GM19043 (cell line): Measurements from ENCODE around the gene CPNE5.

ENCODE experiments used
- ATAC-seq: cut with Tn5 transposase; IDR thresholded peaks from one replicate; pipeline ENCODE4 v1.9.1; 2021; ENCODE audit warnings: low read depth; ENCODE audit not compliant: unreplicated experiment

Gene CPNE5

DNA sequence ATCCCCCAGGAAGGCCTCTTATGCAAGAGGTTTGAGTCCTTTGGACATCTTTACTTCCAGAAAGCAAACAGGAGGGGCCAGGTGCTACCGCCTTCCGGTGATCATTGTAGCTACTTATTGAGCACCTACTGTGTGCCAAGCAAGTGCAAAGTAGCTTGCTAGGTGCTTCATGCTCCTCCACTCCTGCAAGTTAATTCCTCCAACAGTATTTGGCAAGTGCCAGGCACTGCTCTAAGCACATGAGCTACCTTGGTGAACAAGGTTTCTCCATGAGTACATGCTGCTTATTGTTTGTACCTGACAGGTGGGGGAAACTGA is 2.3 kb downstream of the CPNE5 start:
- ATAC-seq, result no peak

DNA sequence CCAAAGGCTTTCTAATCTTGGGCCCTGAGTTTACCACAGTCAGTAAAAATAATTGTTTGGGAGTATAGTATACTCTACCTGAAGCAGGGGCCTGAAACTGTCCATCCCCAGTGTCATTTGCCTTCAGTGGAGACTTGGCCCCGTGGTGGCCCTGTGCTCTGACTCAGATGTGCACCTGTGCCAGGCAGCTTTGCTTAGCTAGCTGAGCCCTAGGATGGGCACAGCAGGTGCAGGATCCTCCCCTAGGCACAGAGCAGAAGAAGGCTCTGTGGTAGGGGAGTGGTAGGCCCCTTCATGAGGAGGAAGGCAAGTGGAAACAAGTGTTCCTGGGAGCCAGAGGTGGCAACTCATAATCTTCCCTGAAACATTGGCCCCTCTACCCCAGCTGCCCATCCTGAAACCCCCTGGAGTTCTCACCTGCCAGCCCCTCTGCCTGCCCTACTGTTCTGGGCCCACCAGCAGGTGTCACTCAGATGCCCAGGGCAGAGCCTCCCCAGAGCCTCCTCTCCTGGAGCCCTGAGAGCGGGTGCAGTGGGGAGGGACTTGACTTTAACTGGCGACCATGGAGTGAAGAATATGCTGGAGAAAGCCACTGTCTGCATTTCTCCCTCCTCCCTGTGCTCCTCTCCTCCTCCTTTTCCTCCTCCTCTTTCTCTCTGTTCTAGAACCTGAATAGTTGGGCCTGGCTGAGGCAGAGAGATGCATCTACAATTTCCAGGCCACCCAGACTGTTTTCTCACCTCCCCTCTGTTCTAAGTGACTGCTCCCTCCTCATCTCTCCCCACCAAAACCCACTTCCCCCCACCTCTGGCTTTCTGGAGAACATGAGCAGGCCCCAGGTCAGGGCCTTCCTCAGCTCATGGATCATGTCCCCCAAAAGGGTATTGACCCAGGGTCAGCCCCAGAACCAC is 2.9 kb downstream of the CPNE5 start:
- no peak for ATAC-seq

DNA sequence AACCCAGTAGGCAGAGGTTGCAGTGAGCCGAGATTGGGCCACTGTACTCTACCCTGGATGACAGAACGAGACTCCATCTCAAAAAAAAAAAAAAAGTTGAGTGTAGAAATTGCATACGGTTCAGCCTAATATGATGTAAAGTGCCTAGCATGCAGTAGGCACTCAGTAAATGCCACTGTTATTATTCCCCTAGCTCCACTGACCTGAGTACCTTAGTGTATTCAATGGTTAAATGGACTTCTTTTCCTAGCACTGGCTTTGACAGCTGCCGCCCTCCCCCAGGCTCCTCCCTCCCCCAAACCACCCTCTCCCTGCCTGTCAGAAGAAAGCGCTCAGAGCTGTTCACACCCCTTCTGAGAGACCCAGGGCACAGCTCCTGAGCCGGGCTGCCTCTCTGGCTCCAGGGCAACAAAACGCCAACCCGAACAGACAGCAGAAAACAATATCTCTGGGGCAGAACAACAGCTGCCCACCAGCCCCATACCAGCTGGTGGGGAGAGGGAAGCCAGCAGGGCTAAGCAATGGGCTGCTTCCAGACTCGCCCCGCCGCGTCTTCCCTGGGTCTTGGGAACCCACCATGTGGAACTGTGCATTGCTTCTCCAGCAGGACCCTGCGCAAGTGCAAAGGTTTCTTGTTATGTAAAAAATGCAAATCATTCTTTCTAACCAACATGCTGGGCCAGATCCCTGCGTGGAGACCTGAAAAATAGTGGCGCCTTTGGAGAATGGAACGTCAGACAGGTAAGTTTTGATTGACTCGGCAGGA is 4.5 kb downstream of the CPNE5 start:
- no peak for ATAC-seq

DNA sequence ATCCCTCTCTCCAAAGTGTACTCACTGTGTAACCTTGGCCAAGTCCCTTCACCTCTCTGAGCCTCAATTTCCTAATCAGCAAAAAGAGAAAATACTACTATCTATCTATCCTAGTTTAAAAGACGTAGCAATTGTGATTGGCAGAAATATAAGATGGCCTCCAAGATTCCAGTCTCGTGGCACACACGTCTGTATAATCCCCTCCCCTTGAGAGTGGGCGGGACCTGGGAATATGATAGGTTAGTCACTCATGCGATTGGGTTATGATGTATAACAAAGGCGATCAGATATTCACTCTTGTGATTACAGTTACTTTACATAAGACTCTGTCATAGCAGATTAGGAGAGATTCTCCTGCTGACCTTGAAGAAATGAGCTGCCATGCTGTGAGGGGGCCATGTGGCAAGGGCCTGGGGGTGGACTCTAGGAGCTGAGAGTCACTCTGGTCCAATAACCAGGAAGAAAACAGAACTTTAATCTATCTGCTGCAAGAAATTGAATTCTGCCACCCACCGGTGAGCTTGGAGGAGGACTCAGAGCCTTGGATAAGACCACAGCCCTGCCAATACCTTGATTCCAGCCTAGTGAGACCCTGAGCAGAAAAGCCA is 6.0 kb downstream of the CPNE5 start:
- no peak for ATAC-seq

DNA sequence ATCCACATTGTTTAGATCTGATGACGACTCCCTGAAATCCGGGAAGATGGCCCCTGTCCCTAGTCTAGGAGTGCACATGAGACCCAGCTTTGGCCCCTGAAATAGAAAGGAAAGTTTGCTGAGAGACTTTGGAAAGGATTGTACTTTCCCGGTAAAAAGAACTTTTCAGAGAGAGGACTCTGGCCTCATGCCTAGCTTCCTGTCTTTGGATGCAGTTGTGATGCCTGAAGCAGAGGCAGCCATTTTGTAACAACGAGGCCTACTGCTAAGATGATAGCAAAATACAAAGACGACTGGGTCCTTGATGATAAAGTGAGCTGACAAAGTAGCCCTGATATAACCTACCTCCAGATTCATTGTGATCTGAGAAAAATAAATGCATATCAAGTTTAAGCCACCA is 6.9 kb downstream of the CPNE5 start:
- ATAC-seq, result no peak

DNA sequence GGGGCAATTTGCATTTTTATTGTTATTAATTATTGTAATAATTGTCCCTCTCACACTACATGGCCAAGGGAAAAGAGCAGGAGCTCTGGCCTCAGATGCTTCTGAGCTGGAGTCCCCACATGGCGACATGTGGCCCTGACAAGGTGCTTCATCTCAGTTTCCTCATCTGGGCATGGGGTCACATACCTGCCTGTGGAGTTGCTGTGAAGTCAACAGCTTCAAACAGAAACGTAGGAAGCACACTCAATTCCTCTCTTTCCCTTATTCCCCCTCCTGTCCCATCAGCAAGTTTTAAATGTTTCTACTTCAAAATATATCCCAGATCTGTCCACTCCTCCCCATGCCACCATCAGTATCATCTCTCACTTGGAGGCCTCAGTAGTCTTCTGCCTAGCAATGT is 8.7 kb downstream of the CPNE5 start:
- ATAC-seq, result no peak

DNA sequence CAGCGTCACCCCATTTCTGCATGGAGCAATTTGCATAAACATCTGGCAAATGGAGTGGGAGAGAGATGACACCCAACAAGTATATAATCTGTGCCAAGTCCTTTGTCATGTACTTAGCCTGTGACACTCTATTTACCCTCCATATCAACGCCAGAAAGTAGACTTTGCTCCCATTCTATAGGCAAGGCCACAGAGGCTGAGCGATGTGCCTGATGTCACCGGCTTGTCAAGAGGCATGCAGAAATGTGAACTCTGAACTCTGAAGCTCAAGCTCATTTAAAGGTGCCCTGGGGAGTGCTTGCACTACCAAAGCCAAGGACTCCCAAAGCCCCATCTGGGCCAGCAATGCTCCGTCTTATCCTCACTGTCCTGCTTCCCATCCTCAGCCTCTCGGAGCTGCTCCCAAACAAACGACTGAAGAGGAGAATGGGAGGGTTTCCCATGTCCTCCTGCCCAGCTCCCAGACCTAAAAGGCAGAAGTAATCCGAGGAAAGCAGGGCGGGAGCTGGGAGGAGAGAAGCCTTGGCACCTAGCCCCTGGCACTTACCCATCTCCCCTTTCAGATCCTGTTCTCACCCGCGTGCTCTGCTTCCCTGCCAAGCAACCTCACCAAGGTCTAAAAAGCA is 9.2 kb downstream of the CPNE5 start:
- ATAC-seq, result no peak

DNA sequence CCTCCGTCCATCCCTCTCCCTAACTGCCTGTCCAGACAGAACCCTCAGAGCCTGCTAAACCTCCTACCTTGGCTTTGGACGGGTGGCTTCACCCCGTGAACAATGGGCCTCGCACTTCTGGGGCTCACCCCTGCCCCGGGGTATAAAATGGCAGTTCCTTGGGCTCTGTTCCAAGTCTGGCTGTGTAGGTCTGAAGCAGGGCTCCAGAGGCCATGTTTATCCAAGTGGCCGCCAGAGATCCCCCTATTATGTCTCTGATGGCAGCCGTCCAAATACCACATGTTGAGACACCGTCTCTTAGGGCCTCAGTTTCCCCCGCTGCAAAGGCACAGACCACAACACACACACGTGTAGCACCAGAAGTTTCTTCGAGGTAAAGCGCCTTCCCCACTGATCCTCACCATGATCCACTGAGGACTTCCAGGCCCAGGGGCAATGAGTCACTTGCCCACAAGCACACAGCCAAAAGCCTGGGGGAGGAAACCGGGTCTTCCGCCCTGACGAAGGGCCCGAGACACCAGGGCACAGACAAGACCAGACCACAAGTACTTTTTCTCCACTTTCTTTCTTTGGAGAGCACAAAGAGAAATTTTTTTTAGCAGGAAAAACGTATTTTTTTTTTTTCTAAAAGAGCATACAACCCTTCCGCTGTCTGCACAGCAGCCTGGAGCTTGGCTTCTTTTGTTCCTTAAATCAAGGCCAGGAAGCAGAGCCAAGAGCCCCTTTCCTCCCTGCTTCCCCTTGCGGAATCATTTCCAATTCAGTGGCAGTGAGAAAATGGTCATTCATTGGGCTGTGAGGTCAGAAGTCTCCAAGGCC is 11.8 kb downstream of the CPNE5 start:
- no peak for ATAC-seq

DNA sequence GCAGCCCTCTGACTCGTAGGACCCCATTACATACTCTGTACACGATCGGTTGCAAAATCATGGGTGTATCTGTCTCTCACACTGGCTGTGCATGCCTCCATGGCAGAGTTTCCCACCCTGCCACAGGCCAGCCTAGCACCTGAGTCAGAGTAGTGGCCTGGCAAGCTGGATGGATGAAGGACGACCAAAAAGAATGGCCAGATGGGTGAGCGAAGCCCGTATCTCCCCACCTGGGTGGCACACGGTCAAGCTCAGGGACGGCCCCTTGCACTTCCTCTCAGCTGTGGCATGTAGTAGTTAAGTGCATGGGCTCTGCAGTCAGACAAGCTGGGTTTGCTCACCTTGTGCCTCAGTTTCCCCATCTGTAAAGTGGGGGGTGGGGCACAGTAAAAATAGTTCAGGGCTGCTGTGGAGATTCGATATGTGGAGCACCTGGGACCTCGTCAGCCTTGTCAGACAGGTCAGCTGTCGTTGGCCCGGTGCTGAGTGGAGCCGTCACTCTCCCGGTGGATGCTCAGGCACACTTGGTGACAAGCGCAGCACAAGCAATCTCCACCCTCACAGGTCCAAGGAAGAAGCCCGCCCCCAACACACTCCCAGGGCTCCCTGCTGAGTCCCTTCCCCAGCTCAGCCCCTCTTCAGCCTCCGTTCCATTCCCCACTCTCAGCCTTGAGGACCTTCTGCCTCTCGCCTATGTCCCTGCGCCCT is 12.6 kb downstream of the CPNE5 start:
- no peak for ATAC-seq

DNA sequence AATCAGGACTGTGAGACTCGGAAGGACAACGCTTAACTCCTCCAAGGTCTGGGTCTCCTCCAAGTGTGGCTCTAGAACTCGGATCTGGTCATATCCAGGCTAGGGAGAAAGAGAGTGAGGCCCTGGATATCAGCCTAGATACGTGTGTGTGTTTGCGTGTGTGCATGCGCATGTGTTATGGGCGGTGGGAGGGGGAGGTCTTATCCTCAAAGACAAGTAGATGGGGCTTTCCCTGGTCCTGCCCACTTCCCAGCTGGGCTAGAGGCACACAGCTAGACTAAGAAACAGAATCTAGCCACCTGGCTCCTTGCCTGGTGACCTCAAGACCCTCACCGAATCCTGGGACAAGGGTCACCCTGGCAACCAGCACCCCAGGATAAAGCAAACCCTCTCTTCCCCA is 13.2 kb downstream of the CPNE5 start:
- ATAC-seq, result no peak

DNA sequence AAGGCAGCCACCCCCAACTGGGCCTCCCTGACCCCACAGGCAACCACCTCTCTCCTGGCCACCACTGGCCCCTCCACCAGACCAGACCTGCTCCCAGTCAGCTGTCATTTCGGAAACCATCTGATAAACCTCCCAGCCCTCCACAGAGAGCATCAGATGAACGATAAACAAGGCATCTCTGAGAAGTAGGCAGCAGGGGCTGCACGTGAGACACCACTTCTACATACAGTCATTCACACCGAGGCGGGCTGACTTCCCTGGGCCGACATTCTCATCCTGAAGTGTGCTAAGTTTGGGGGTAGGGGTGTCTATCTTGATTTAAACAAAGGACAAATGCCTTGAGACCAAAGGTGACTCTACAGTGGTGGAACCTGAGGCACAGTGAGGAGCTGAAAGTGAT is 13.8 kb downstream of the CPNE5 start:
- ATAC-seq, result no peak

DNA sequence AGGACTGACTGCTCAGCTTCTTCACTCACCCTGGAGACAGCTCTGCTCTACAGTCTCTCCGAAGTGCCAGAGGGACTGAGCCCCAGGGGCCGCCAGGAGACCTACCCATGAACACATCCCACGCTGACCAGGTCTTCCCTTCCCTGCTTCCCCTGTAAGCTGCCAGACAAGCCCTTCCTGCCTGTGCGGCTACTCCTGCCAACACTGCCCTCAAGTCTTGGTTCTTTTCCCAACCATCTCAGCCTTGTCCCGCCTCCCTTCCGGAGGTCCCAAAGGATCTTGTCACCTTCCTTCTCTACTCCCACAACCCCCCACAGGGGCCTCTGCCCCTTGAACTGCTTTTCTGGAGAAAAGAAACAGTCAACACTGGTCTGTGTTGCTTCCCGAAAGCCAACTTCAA is 15.0 kb downstream of the CPNE5 start:
- no peak for ATAC-seq

DNA sequence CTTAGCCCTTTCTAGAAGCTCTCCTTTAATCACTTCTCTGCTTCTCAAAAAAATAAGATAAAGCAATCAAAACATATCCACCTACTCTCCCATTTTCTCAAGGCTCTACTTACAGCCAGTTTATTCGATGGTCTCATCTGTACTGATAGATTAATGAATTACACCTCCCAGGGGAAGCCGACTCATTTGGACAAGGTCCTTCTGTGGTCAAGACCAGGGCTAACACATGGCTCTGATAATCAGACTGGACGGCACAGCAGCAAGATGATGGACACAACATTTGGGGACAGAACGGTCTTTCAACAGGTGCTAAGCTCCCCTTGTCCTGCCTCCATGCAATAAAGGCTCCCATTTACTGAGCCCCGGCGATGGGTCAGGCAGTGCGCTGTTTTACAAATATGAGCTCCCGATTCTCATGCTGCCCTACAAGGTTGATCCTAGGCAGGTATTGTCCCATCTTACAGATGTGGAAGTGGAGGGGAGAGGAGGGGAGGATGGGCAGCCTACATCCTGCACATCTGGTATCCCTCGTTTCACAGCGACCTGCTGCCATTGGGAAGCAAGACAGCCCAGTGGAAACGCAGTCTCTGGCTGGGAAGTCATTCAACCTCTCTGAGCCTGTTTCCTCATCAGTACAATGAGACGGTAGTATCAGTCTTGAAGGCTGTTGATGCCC is 15.7 kb downstream of the CPNE5 start:
- ATAC-seq, result no peak

DNA sequence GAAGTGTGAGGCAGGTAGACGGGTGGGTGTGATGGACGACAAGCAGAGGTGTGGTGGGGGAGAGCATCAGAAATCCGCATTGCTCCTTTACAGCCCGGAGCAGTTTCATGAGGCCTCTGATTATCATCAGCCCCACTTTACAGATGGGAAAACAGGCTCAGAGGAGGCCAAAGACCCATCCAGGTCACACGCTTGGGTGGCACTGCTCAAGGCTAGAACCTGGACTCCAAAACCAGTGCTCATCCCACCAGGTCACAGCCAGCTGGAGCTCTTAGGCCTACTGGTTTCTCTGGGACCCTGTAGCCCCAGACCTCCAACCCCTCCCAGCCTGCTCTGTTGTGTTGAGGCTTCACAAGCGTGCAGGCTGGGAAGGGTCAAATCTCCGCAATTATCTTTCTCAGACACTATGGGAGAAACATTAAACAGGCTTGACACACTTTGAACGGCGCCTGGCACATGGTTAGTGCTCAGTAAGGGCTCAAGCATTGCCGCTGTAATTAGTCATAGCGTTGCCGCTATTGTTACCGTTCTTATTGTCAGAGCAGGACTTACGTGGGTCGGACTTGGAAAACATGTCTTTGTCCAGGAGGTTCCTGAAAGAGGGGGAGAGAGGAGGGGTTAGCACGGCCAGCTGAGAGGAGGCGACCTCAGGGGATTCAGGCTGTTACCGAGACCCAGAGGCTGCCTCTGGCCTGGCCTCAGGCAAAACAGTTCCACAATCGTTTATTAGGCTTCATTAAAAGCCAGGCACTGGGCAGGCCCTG is 16.6 kb downstream of the CPNE5 start:
- no peak for ATAC-seq

DNA sequence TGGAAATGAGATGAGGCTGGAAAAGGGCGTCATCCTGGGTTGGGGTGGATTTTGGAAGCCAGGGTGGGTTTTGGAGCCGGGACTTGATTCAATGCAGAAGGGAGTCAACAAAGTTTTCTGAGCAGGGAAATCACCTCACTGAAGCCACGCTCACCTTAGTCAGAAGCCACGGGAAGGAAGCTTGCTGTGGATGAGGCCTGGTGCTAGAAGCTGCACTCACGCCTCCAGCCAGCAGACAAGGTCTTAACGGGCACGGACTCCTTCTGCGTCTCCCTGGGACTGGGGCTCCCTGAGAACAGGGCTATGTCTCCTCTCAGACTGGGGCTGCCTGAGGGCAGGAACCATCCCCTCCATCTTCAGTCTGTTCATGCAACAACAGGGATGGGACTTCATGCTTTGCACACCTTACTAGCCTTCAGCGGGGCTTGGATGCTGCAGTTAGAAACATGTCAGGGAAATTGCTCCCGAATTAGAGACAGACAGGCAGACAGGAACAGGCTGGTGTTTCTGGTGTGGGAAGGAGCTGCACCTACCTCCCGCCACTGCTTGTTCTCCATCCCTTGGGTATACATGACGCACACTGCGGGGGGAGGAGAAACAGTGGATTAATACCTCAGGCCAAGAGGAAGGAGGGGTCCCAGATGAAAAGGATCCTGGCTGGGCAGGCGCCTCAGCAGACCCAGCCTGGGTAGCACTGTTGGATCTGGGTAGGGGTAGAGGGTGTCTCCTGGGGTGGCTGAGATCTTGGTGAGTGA is 17.5 kb downstream of the CPNE5 start:
- no peak for ATAC-seq

DNA sequence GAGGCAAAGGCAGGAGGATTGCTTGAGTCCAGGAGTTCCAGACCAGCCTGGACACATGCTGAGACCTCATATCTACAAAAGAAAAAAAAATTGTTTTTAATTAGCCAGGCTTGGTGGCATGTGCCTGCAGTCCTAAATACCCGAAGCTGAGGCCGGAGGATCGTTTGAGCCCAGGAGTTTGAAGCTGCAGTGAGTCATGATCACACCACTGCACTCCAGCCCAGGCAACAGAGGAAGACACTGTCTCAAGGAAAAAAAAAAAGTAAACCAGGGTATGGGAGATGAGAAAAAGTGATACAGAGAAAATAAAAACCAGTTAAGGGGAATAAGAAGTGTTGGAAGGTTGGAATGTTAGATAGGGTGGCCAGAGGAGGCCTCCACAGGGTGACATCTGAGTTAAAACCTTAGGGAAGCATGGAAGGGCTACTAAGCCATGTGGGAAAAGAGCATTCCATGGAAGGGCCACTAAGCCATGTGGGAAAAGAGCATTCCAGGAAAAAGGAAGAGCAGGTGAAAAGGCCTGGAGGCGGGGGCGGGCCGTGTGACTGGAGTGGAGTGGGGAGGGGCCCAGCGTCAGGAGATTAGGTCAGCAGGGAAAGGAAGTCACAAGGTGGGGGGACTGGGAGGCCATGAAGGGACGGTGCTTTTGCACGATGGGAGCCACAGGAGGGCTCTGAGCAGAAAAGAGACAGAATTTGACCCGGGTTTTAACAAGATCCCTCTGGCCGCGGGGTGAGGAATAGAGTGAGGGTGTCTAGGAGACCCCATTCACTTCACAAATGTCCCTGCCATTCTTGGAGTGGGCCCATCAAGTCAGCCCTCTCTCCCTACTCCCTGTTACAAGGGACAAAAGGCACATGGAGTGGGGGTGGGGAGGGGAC is 18.3 kb downstream of the CPNE5 start:
- ATAC-seq, result no peak

DNA sequence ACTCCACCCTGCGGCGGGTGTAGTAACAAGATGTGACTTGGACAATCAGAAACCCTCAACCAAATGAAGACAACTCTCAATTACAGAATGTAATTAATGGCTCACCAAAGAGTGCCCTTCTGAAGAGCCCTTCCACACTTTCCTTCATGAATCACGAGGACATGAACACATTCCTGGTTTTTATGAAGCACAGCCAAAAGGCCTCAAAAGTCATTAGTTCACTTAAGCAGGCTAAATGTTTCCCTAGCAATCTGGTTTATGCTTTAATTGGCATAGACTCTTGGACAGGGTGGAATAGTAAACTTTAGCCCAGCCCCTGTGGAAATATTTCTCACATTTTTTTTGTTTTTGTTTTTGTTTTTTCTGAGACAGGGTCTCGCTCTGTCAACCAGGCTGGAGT is 20.5 kb downstream of the CPNE5 start:
- no peak for ATAC-seq
